Right atrium auricular region (tissue), 2 donors: ENCODE data around the gene ZCRB1. TPM values are rescaled to one million over a fixed set of nuclear protein-coding genes. Genes with fewer than 3 reads are reported as not detected.

Experiments
- DNase-seq: peaks from one replicate; pipeline ENCODE4 v3.0.0-alpha.2; 2019; ENCODE audit warnings: low spot score
- H3K27ac ChIP-seq, 2 donors: fragments of 200-600 bp; sonication (generic); 1 replicate in 1 of 2; 2 replicates in 1 of 2; pipeline ENCODE4 v1.5.1; 2016 to 2019
- H3K27me3 ChIP-seq, 2 donors: fragments of 200-600 bp; sonication (generic); one replicate each; pipeline versions ENCODE4 v1.5.1 to v1.6.0; 2017 to 2019
- H3K36me3 ChIP-seq: fragments of 200-600 bp; sonication (generic); one replicate; pipeline ENCODE4 v1.5.1; 2016
- H3K4me1 ChIP-seq, 2 donors: fragments of 200-600 bp; sonication (generic); one replicate each; pipeline versions ENCODE4 v1.5.1 to v1.6.0; 2017 to 2019
- H3K4me3 ChIP-seq, 2 donors: fragments of 200-600 bp; sonication (generic); 1 replicate in 1 of 2; 2 replicates in 1 of 2; pipeline ENCODE4 v1.5.1; 2017 to 2019; ENCODE audit warnings: mild to moderate bottlenecking in 1 of 2, moderate library complexity in 1 of 2
- H3K9me3 ChIP-seq, 2 donors: fragments of 200-600 bp; sonication (generic); one replicate each; pipeline ENCODE4 v1.5.1; 2019
- CTCF ChIP-seq, 2 donors: fragments of 200-600 bp; sonication (generic); IDR thresholded peaks; one replicate each; pipeline ENCODE4 v1.5.1; 2019; ENCODE audit warnings: antibody characterized with exemption in 2 of 2
- total RNA-seq, 2 donors: library from RNA; depleted of rRNA; stranded (reverse); fragments of >200 nt; gene quantifications; one replicate each; pipeline ENCODE4 v1.1.0, GENCODE V29; 2016

ZCRB1 gene
- total RNA-seq, 2 donors from 2014 or later, result 22.7 to 50.2 TPM

- Histone ChIP-seq H3K36me3 (no peaks in the 10 kb centered on the region), H3K27me3 (no peaks in the 10 kb centered on the region), H3K4me1 (no peaks in the 10 kb centered on the region), H3K27ac (no peak overlapping the region), H3K9me3 (no peaks in the 10 kb centered on the region), H3K4me3 (no peak overlapping the region)
- no peak for TF ChIP-seq CTCF (IDR thresholded peaks at IDR 0.05)
- DNase-seq, result no peak
Measured at GRCh38 chr12:42346403-42347002, 20.6 kb upstream of the ZCRB1 start.

GRCh38 chr12:42343721-42344120 lies 17.8 kb upstream of the ZCRB1 start:
- H3K27ac ChIP-seq, result no peak overlapping the region
- no peak for DNase-seq
- H3K9me3 ChIP-seq, result no peaks in the 10 kb centered on the region
- no peaks in the 10 kb centered on the region for H3K4me1 ChIP-seq
- H3K4me3 ChIP-seq, result no peak overlapping the region
- H3K27me3 ChIP-seq, result no peaks in the 10 kb centered on the region
- no peak for TF ChIP-seq CTCF (IDR thresholded peaks at IDR 0.05)
- H3K36me3 ChIP-seq, result no peaks in the 10 kb centered on the region

DNA sequence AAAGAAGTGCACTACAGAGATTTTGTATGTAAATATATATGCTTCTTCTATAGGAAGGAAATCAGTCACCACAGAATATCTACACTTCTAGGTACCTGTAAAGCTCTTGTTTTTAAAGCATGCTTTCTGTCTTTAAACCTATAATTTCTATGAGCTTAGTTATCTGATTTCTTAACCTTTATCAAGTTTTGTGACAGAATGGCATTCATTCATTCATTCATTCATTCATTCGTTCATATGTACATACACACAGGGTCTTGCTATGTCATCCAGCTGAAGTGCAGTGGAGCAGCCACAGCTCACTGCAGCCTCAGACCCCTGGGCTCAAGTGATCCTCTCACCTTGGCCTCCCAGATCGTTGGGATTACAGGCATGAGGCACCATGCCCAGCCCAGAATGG lies 16.1 kb upstream of the ZCRB1 start:
- Histone ChIP-seq H3K36me3 (peaks cover 10% of the 10 kb centered on the region), H3K27ac (no peak overlapping the region), H3K4me1 (no peaks in the 10 kb centered on the region), H3K27me3 (no peaks in the 10 kb centered on the region), H3K9me3 (no peaks in the 10 kb centered on the region), H3K4me3 (no peak overlapping the region)
- no peak for TF ChIP-seq CTCF (IDR thresholded peaks at IDR 0.05)
- no peak for DNase-seq

GRCh38 chr12:42338280-42338679 lies 12.4 kb upstream of the ZCRB1 start:
- no peak for DNase-seq
- H3K9me3 ChIP-seq, result no peaks in the 10 kb centered on the region

GRCh38 chr12:42336286-42336685 lies 10.4 kb upstream of the ZCRB1 start:
- Histone ChIP-seq H3K9me3 (no peaks in the 10 kb centered on the region), H3K27me3 (no peaks in the 10 kb centered on the region), H3K27ac (no peak overlapping the region), H3K4me3 (no peak overlapping the region), H3K36me3 (peaks cover 22% of the 10 kb centered on the region), H3K4me1 (no peaks in the 10 kb centered on the region)
- no peak for DNase-seq
- no peak for TF ChIP-seq CTCF (IDR thresholded peaks at IDR 0.05)

More at GRCh38 chr12:42338280-42338679, 12.4 kb upstream of the ZCRB1 start:
- no peaks in the 10 kb centered on the region for H3K4me1 ChIP-seq
- H3K27me3 ChIP-seq, result no peaks in the 10 kb centered on the region
- H3K36me3 ChIP-seq, result peaks cover 22% of the 10 kb centered on the region
- no peak overlapping the region for H3K27ac ChIP-seq
- H3K4me3 ChIP-seq, result no peak overlapping the region
- no peak for TF ChIP-seq CTCF (IDR thresholded peaks at IDR 0.05)
